HEK293T (cell line): Measurements from ENCODE around the gene IL2.

Experiments used
- CTCF ChIA-PET: fragments of 350-600 bp; formaldehyde crosslinking; extraction: SDS; loops from one replicate; lab custom pipeline; 2021; ENCODE audit warnings: antibody characterized with exemption, inconsistent platforms; lab: Yijun Ruan, JAX
- POLR2A ChIA-PET: fragments of 350-600 bp; formaldehyde crosslinking; extraction: SDS; loops from one replicate; lab custom pipeline; 2020; ENCODE audit warnings: antibody characterized with exemption, inconsistent platforms; lab: Yijun Ruan, JAX
- DNase-seq: peaks from one replicate; pipeline ENCODE4 v3.0.0; 2012; ENCODE audit warnings: mixed read lengths; ENCODE audit errors: extremely low spot score
- ARNT ChIP-seq: fragments of 450-650 bp; IDR thresholded peaks from 2 replicates; pipeline ENCODE4 v1.6.1; 2017; ENCODE audit warnings: mild to moderate bottlenecking
- BHLHE40 ChIP-seq: fragments of 450-650 bp; IDR thresholded peaks from 2 replicates; pipeline ENCODE4 v1.6.1; 2016; ENCODE audit warnings: mild to moderate bottlenecking, moderate library complexity, borderline replicate concordance
- CTBP1 ChIP-seq: fragments of 450-650 bp; IDR thresholded peaks from 2 replicates; pipeline ENCODE4 v1.6.1; 2016; ENCODE audit warnings: borderline replicate concordance
- ELF4 ChIP-seq: fragments of 450-650 bp; IDR thresholded peaks from 2 replicates; pipeline ENCODE4 v1.6.1; 2017; ENCODE audit warnings: antibody characterized with exemption
- FOXA1 ChIP-seq: fragments of 450-650 bp; IDR thresholded peaks from 2 replicates; pipeline ENCODE4 v1.6.1; 2016; ENCODE audit warnings: mild to moderate bottlenecking
- FOXK2 ChIP-seq: fragments of 450-650 bp; IDR thresholded peaks from 2 replicates; pipeline ENCODE4 v1.6.1; 2016; ENCODE audit warnings: mild to moderate bottlenecking
- FOXM1 ChIP-seq: fragments of 450-650 bp; IDR thresholded peaks from 2 replicates; pipeline ENCODE4 v1.6.1; 2017; ENCODE audit warnings: mild to moderate bottlenecking, borderline replicate concordance
- HDGF ChIP-seq: fragments of 450-650 bp; IDR thresholded peaks from 2 replicates; pipeline ENCODE4 v1.6.1; 2017; ENCODE audit warnings: antibody characterized with exemption, borderline replicate concordance
- L3MBTL2 ChIP-seq: fragments of 450-650 bp; conservative IDR thresholded peaks from 2 replicates; pipeline ENCODE4 v1.6.1; 2016; ENCODE audit warnings: mild to moderate bottlenecking
- LEF1 ChIP-seq: fragments of 450-650 bp; IDR thresholded peaks from 2 replicates; pipeline ENCODE4 v1.6.1; 2017; ENCODE audit warnings: mild to moderate bottlenecking, borderline replicate concordance
- NFRKB ChIP-seq: fragments of 450-650 bp; IDR thresholded peaks from 2 replicates; pipeline ENCODE4 v1.6.1; 2016; ENCODE audit warnings: mild to moderate bottlenecking, moderate library complexity
- SP1 ChIP-seq: fragments of 450-650 bp; IDR thresholded peaks from 2 replicates; pipeline ENCODE4 v1.6.1; 2017
- SUZ12 ChIP-seq: fragments of 450-650 bp; IDR thresholded peaks from 2 replicates; pipeline ENCODE4 v1.6.1; 2016; ENCODE audit warnings: mild to moderate bottlenecking
- TARDBP ChIP-seq: fragments of 450-650 bp; IDR thresholded peaks from 2 replicates; pipeline ENCODE4 v1.6.1; 2016
- ZNF384 ChIP-seq: fragments of 450-650 bp; IDR thresholded peaks from 2 replicates; pipeline ENCODE4 v1.6.1; 2016
- TF ChIP-seq, protein P1 (sequence below): fragments of 450-650 bp; IDR thresholded peaks from 2 replicates; pipeline ENCODE4 v1.6.1; 2016

Gene IL2

DNA sequence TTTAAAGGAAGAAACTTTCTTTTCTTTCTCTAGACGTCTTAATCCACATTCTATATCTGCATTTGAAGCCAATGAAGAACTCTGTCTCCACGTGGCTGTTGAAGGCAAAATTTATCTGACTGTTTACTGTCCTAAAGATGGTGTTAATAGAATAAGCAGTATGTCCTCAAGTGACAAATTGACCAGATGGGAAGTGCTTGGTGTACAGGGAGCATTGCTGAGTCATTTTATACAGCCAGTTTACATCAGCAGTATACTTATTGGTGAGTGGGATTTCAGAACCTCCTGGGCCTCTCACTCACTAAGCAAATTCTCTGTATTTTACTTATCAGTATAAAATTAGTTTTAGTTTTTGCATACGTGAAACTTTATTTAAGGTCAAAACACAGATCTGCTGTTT lies 44.0 kb downstream of the IL2 start:
- CTCF ChIA-PET = no interaction called here
- POLR2A ChIA-PET = no interaction called here
- TF ChIP-seq TARDBP (no peak), NFRKB (no peak), FOXA1 (no peak), ZNF384 (no peak), FOXK2 (no peak), L3MBTL2 (no peak), FOXM1 (no peak), CTBP1 (no peak), ARNT (no peak), LEF1 (no peak), SP1 (no peak), ELF4 (no peak), BHLHE40 (no peak), HDGF (no peak), SUZ12 (no peak)
- TF ChIP-seq, protein P1, sequence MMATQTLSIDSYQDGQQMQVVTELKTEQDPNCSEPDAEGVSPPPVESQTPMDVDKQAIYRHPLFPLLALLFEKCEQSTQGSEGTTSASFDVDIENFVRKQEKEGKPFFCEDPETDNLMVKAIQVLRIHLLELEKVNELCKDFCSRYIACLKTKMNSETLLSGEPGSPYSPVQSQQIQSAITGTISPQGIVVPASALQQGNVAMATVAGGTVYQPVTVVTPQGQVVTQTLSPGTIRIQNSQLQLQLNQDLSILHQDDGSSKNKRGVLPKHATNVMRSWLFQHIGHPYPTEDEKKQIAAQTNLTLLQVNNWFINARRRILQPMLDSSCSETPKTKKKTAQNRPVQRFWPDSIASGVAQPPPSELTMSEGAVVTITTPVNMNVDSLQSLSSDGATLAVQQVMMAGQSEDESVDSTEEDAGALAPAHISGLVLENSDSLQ = no peak
- DNase-seq = no peak

DNA sequence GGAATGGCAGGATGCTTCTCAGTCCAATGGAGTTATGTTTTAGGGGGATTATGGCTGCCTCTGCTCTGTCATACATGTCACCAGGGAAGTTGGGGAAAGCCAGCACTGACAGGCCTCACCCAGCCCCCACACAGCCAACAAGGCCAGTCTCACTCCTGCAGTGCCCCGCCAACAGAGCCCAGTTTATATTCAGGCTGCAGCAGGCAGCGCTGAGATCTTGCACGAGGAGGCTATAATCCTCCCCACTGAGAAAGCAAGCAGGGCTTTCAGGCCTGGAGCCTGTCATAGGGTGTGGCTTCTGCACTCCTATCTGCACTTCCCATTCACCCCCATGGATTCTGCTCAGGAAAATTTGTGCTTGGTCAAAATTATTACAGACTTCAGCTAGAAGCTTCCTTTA lies 52.7 kb downstream of the IL2 start:
- no peak for DNase-seq
- TF ChIP-seq TARDBP (no peak), BHLHE40 (no peak), FOXM1 (no peak), FOXA1 (no peak), SUZ12 (no peak), CTBP1 (no peak), SP1 (no peak), ELF4 (no peak), FOXK2 (no peak), L3MBTL2 (no peak), ZNF384 (no peak), LEF1 (no peak), HDGF (no peak), NFRKB (no peak), ARNT (no peak)
- TF ChIP-seq, protein P1 = no peak
- ChIA-PET CTCF (no interaction called here), POLR2A (no interaction called here)
